Umbilical cord (tissue), 2 donors: Measurements from ENCODE around the gene DOCK4. TPM values are rescaled to one million over a fixed set of nuclear protein-coding genes. Genes with fewer than 3 reads are reported as not detected.

Experiments
- DNase-seq: peaks from one replicate; pipeline ENCODE4 v3.0.0-alpha.2; 2015; ENCODE audit warnings: low spot score
- total RNA-seq: library from RNA; depleted of rRNA; stranded (reverse); fragments of >200 nt; gene quantifications from one replicate; pipeline ENCODE4 v1.2.3, GENCODE V29; 2014; ENCODE audit warnings: low replicate concordance; ENCODE audit not compliant: insufficient read depth

DOCK4 gene
- total RNA-seq, 1 donor from 2014 or later, result 7.7 TPM

DNA sequence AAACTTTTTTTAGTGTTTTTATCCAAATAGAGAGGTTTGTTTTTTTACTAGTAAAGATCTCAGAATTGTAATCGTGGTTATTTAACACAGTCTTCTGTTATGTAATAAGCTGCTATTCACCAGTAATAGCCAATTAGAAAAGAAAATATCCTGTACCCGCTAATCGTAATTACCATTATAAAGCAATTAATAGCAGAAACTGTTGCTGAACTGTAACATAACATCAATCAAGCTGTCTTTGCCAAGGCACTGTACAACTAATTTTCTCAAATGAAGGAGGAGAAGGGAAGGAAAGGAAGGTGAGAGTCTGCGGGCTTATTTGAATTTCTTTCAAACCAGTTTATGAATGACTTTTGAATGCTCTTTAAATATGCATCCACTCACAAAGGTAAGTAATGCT lies 9.6 kb upstream of the DOCK4 start:
- no peak for DNase-seq

GRCh38 chr7:112214883-112215282 lies 8.7 kb upstream of the DOCK4 start:
- DNase-seq, result no peak

DNA sequence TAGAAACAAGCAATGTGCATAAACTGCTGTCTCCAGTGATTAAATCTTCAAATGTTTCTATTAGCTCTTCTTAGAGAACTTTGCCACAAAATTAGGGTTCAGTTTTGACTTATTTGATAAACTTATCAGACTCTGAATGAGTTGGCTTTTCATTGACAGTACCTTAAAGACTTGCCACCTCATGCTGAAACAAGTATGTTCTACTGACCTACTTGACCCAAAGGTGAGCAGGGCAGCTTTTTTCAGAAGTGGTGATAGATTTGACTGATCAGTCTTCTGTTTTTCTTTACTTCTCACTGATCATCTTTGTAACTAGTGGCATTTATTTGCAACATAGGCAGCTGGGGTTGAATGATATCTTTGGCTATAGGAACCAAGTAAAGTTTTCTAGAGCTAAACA lies 8.1 kb upstream of the DOCK4 start:
- no peak for DNase-seq

- no peak for DNase-seq
Observed at GRCh38 chr7:112213735-112214134, 7.5 kb upstream of the DOCK4 start.

DNA sequence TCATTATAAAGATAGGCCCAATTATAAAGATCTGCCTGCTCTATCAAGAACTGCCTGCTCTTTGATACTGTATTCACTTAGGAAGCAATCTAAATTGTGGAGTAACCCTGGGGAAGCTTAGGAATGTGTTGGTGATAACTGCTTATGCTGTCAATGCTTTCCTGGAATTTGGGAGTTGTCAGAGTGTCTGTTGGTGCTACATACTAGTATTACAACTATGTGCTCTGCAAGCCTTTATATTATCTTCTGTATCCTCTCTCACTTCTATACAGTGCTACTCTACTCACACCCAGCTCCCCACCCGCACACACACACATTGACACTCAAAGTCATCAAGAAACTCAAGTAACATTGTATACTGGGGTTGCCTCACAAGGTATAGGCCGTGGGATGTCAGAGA lies 6.4 kb upstream of the DOCK4 start:
- DNase-seq, result peak; percentile 18

GRCh38 chr7:112211348-112211907 lies 5.2 kb upstream of the DOCK4 start:
- DNase-seq, result no peak

DNA sequence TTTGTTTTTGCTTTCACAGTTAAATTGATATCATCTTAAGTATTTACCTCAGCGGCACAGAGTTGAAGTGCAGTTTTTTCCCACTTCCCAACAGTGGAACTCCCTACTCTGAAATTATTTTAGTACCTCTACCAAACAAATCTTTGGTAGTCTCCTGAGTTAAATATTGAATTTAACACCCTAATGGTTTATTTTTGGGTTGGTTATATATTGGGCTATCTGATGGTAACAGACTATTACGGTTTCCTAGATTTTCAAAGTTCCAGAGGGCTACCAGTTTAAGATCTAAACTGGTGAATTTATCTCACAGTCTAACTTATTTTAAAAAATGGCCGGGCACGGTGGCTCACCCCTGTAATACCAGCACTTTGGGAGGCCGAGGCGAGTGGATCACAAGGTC lies 1.6 kb upstream of the DOCK4 start:
- no peak for DNase-seq

DNA sequence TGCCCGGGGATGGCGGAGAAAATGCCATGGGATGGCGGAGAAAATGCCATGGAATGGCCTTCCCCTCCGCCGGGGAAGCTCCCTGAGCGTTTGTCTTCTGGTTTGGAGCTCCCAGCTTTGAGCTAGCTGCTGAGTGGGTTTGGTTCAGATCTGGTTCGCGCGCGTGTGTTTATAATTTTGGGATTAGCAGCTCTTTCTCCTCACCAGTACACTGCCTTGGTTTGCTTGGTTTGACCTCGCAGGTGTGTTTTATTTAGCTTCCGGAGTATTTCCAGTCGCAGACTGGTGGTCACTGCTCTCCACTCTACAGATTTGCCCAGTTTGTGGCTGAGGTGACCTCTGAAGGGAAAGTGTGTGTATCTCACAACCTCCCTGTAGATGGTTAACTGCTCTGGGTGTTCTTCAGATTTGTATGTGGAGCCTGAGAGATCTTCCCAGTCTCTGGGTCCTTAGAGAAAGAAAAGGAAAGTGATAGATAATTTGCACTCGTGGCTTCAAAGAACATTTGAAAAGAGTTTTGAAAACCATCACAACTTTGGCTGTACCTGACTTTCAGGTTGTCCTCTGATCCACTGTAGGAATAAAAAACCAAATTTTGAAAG lies 893 bp upstream of the DOCK4 start:
- DNase-seq, result no peak

GRCh38 chr7:112205343-112206237 lies 609 bp downstream of the DOCK4 start:
- peak; percentile 79 for DNase-seq

GRCh38 chr7:112204499-112205342 lies 1.5 kb downstream of the DOCK4 start:
- DNase-seq, result peak; percentile 44

- no peak for DNase-seq
Observed at GRCh38 chr7:112203365-112203739, 2.8 kb downstream of the DOCK4 start.

GRCh38 chr7:112202816-112203215 lies 3.4 kb downstream of the DOCK4 start:
- DNase-seq, result no peak

GRCh38 chr7:112201839-112202238 lies 4.4 kb downstream of the DOCK4 start:
- DNase-seq, result no peak

DNA sequence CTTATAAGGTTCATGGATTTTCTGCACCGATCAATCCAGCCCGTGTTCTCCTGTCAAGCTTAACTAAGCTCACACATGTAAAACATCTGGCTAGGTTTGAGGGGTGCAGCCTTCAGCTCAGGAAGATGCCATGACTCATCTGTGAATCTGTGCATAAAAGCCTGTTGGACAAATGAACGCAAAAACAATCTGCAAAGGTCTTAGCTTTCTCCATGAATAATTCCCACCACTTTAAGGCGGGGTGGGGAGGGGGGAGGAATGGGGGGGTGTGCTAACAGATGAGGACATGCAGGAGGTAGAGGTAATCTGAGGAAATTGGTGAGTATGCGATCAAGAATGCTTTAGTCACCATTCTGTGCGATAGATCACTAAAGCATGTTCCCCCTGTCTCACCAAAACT lies 4.8 kb downstream of the DOCK4 start:
- DNase-seq, result peak; percentile 58

DNA sequence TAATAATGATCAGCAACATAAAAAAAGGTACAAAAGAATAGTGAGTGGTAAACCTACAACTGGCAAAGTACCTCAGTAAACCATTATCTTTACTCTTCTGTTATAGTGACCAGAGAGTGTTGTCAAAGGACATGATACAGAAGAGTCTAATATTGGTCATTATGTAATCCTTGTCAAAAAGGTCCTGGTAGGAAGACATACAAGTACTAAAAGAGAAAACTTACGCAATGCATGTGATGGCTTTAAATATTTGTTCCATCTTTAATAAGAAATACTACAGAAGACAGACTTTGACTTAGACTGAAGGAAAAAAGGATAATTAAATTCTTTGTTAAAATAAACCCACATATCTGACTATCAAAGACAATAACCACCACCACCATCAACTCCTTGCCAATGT lies 6.5 kb downstream of the DOCK4 start:
- no peak for DNase-seq

GRCh38 chr7:112199035-112199655 lies 7.1 kb downstream of the DOCK4 start:
- no peak for DNase-seq

- peak; percentile 55 for DNase-seq
Observed at GRCh38 chr7:112197322-112197721, 8.9 kb downstream of the DOCK4 start.

DNA sequence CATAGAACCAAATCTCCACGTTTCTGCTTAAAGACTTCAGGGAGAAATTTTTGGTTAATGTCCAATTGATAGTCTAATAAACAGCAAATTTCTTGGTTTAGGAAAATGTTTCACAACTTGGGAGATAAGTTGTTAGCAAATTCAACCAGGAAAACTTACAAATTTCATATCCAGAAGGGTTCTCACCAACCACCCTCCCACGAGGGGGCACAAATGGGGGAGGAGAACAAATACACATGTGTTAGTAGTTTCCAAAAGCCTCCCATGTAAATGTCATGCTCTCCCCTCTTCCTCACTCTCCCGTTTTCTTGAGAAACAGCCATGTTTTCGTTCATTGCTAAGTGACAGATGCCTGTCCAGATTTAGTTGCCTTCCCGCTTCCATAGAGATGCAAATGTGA lies 10.5 kb downstream of the DOCK4 start:
- no peak for DNase-seq

GRCh38 chr7:112193915-112194502 lies 12.2 kb downstream of the DOCK4 start:
- no peak for DNase-seq

GRCh38 chr7:112192236-112193154 lies 13.7 kb downstream of the DOCK4 start:
- DNase-seq, result no peak
